DOHH2 (cell line): ENCODE results near the gene CD164L2.

Experiments
- EZH2phosphoT487 ChIP-seq: fragments of 200-600 bp; sonication (generic); IDR thresholded peaks from 2 replicates; pipeline ENCODE4 v1.6.1; 2017; ENCODE audit warnings: borderline replicate concordance, mild to moderate bottlenecking, antibody characterized with exemption, low read length, moderate library complexity, mixed read lengths
- TF ChIP-seq, protein P1 (sequence below): fragments of 200-600 bp; sonication (generic); IDR thresholded peaks from one replicate; pipeline ENCODE4 v1.5.1; 2014; ENCODE audit warnings: antibody characterized with exemption, mild to moderate bottlenecking, low read depth, low read length; ENCODE audit not compliant: poor library complexity, severe bottlenecking

- TF ChIP-seq, protein P1, sequence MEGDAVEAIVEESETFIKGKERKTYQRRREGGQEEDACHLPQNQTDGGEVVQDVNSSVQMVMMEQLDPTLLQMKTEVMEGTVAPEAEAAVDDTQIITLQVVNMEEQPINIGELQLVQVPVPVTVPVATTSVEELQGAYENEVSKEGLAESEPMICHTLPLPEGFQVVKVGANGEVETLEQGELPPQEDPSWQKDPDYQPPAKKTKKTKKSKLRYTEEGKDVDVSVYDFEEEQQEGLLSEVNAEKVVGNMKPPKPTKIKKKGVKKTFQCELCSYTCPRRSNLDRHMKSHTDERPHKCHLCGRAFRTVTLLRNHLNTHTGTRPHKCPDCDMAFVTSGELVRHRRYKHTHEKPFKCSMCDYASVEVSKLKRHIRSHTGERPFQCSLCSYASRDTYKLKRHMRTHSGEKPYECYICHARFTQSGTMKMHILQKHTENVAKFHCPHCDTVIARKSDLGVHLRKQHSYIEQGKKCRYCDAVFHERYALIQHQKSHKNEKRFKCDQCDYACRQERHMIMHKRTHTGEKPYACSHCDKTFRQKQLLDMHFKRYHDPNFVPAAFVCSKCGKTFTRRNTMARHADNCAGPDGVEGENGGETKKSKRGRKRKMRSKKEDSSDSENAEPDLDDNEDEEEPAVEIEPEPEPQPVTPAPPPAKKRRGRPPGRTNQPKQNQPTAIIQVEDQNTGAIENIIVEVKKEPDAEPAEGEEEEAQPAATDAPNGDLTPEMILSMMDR, result no peak
- no peak for TF ChIP-seq EZH2phosphoT487
These were observed 14.6 kb upstream of the CD164L2 start for GRCh38 chr1:27397749-27398148.
